Panc1 (cell line): Measurements from ENCODE around the gene LAMP1.

Experiments used
- SIN3A ChIP-seq: IDR thresholded peaks from 2 replicates; pipeline ENCODE4 v1.6.1; 2012; ENCODE audit warnings: low read depth, mild to moderate bottlenecking, low read length, moderate library complexity, borderline replicate concordance; ENCODE audit not compliant: insufficient read depth
- TF ChIP-seq, protein P1 (sequence below), 2 experiments: IDR thresholded peaks; 2 replicates each; pipeline ENCODE4 v1.6.1; 2011 to 2012; ENCODE audit warnings: low read depth in 2 of 2, control low read depth in 1 of 2, low read length in 1 of 2, mild to moderate bottlenecking in 1 of 2, moderate library complexity in 1 of 2; ENCODE audit not compliant: insufficient read depth in 1 of 2
- TF ChIP-seq, protein P2 (sequence below): fragments of 450-650 bp; IDR thresholded peaks from 2 replicates; pipeline ENCODE4 v1.5.1; 2017; ENCODE audit warnings: mild to moderate bottlenecking

DNA sequence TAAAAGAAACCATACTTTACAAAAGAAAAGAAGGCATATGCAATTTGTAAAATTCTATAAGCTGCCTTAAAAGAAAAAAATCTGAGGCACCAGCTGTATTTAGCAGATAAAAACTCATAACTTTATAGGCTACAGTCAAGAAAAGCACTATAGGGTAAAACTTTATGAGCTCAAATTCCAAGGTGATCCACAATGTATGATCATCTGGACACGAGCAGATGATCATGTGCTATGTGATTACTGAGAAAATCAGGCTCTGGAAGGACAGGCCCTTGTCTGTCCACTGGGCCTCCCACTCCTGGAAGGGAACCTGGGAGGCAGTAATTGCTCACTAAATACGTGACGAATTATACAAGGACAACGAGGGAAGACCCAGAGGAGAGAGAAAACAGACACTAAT lies 59.6 kb downstream of the LAMP1 start:
- TF ChIP-seq, protein P1, sequence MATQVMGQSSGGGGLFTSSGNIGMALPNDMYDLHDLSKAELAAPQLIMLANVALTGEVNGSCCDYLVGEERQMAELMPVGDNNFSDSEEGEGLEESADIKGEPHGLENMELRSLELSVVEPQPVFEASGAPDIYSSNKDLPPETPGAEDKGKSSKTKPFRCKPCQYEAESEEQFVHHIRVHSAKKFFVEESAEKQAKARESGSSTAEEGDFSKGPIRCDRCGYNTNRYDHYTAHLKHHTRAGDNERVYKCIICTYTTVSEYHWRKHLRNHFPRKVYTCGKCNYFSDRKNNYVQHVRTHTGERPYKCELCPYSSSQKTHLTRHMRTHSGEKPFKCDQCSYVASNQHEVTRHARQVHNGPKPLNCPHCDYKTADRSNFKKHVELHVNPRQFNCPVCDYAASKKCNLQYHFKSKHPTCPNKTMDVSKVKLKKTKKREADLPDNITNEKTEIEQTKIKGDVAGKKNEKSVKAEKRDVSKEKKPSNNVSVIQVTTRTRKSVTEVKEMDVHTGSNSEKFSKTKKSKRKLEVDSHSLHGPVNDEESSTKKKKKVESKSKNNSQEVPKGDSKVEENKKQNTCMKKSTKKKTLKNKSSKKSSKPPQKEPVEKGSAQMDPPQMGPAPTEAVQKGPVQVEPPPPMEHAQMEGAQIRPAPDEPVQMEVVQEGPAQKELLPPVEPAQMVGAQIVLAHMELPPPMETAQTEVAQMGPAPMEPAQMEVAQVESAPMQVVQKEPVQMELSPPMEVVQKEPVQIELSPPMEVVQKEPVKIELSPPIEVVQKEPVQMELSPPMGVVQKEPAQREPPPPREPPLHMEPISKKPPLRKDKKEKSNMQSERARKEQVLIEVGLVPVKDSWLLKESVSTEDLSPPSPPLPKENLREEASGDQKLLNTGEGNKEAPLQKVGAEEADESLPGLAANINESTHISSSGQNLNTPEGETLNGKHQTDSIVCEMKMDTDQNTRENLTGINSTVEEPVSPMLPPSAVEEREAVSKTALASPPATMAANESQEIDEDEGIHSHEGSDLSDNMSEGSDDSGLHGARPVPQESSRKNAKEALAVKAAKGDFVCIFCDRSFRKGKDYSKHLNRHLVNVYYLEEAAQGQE (IDR thresholded peaks at IDR 0.05; ENCODE audit: insufficient read depth in 1 of 2, low read depth in 2 of 2, low read length in 1 of 2): no peak
- TF ChIP-seq, protein P2, sequence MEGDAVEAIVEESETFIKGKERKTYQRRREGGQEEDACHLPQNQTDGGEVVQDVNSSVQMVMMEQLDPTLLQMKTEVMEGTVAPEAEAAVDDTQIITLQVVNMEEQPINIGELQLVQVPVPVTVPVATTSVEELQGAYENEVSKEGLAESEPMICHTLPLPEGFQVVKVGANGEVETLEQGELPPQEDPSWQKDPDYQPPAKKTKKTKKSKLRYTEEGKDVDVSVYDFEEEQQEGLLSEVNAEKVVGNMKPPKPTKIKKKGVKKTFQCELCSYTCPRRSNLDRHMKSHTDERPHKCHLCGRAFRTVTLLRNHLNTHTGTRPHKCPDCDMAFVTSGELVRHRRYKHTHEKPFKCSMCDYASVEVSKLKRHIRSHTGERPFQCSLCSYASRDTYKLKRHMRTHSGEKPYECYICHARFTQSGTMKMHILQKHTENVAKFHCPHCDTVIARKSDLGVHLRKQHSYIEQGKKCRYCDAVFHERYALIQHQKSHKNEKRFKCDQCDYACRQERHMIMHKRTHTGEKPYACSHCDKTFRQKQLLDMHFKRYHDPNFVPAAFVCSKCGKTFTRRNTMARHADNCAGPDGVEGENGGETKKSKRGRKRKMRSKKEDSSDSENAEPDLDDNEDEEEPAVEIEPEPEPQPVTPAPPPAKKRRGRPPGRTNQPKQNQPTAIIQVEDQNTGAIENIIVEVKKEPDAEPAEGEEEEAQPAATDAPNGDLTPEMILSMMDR: no peak
- TF ChIP-seq SIN3A: no peak
